ENCODE results near the gene CARS2.

Gene CARS2

DNA sequence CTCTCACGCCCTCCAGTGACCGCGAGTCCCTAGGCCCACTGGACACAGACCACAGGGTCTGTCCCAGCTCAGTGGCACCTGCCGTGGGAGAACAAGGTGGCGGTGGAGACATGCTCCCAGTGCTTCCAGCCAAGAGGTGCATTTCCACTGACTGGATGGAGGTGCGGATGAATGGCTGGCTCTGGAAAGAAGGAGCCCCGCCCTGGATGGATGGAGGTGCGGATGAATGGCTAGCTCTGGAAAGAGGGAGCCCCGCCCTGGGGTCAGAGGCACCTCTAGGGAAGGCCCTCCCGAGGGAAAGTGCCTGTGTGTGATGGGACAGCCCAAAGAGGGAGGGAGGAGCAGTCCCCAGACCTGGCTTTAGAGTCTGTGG is 58.6 kb downstream of the CARS2 start:
- Histone ChIP-seq H3K4me3 (ENCODE audit: low read depth in 1 of 2, low read length in 1 of 2) (no peak overlapping the region), H3K36me3 (peaks cover 98% of the 10 kb centered on the region), H3K27ac (no peak overlapping the region), H3K27me3 (no peaks in the 10 kb centered on the region), H3K9me3 (no peaks in the 10 kb centered on the region), H3K4me1 (ENCODE audit: control insufficient read depth in 1 of 2, insufficient read depth in 1 of 2, low read depth in 1 of 2, low read length in 1 of 2) (peaks cover 6 to 11% of the 10 kb centered on the region in 2 experiments)
- TF ChIP-seq, protein P1, sequence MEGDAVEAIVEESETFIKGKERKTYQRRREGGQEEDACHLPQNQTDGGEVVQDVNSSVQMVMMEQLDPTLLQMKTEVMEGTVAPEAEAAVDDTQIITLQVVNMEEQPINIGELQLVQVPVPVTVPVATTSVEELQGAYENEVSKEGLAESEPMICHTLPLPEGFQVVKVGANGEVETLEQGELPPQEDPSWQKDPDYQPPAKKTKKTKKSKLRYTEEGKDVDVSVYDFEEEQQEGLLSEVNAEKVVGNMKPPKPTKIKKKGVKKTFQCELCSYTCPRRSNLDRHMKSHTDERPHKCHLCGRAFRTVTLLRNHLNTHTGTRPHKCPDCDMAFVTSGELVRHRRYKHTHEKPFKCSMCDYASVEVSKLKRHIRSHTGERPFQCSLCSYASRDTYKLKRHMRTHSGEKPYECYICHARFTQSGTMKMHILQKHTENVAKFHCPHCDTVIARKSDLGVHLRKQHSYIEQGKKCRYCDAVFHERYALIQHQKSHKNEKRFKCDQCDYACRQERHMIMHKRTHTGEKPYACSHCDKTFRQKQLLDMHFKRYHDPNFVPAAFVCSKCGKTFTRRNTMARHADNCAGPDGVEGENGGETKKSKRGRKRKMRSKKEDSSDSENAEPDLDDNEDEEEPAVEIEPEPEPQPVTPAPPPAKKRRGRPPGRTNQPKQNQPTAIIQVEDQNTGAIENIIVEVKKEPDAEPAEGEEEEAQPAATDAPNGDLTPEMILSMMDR (IDR thresholded peaks at IDR 0.05): no peak

DNA sequence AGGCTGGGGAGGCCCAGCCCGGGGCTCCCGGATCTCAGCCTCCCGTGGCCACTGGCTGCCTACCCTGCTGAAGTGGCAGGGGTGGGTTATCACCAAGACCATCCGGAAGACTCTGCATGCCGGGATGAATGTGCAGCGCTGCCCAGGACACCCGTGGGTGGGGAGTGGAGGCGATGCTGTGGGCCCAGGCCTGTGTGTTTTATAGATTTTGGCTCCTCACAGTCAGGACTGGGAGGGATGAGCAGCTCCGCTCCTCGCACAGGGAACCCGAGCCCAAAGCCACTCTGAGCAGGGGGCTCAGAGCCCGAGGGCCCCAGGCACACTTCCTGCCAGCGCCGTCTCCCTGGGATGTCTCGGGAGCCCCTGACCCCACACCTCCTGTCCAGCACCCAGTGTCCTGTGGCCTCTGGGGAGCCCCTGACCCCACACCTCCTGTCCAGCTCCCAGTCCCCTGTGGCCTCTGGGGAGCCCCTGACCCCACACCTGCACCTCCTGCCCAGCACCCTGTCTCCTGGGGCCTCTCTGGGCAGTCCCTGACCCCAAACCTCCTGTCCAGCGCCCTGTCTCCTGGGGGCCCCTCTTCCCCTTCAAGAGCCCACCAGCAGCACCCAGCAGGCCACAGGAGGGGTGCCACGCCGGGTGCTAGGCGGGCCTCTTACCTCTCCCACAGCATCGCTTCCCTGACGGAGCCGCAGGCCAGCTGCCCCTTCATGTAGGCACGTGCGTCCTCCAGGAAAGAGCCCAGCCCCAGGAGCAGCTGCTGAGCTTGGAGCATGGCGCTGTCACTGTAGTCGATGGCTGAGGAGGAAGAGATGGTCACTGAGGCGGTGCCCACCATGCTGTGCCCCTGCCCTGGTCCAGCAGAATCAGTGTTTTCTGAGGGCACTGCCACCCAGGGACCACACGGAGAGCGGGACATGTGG is 59.2 kb downstream of the CARS2 start:
- Histone ChIP-seq H3K9me3 (no peaks in the 10 kb centered on the region), H3K27me3 (no peaks in the 10 kb centered on the region), H3K36me3 (peaks cover 98% of the 10 kb centered on the region), H3K27ac (peak overlapping the region; percentile 63), H3K4me1 (ENCODE audit: control insufficient read depth in 1 of 2, insufficient read depth in 1 of 2, low read depth in 1 of 2, low read length in 1 of 2) (peaks cover 6 to 11% of the 10 kb centered on the region in 2 experiments), H3K4me3 (ENCODE audit: low read depth in 1 of 2, low read length in 1 of 2) (no peak overlapping the region)
- TF ChIP-seq, protein P1 (IDR thresholded peaks at IDR 0.05): no peak

DNA sequence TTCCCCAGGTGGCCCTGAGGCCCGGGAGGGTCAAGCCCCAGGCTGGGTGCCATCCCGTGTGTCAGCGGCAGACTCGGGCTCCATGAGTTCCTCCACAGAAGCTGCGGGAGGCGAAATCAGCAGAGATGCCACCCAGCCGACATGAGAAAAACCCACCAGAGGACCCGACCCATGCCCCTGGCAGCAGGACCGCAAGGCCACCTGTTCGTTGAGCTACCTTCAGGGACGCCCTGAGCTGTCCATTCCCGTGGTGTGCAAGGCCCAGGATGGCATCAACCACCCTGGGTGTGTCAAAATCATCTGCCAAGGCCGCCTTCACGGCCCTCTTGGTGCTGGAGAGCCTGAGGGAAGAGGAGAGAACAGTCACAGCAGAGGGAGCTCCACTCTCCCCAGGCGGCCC is 60.2 kb downstream of the CARS2 start:
- TF ChIP-seq, protein P1 (IDR thresholded peaks at IDR 0.05): no peak
- H3K27me3 ChIP-seq: no peaks in the 10 kb centered on the region

DNA sequence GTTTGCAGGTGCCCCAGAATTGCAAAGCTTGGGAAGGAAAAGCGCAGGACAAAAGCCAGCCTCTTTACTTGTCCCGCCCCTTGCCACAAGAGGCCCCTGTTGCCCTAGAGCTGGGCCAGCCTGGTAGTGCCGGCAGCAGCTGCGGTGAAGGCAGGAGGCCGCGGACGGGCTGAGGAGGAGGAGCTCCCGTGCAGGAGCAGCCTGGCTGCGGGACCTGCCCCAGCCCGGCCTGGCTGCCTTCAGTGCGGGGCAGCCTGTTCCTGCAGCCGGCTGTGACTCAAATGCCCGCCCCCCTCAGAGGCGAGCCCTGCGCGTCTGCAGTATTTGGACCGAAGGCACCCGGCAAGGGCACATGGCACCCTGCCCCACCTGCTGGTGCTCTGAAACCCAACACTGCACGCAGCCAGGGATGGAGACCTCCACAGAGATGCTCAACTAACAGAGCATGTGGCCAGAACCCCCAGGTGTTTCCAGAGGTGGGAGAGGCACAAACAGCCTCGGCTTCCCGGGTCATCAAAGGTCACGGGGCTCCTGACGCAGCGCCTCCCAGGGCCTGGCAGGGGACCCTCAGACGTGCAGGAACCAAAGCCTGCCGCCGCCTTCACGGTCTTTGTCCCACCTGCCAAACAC is 60.9 kb downstream of the CARS2 start:
- TF ChIP-seq, protein P1 (IDR thresholded peaks at IDR 0.05): peak; percentile 66
- no peaks in the 10 kb centered on the region for H3K27me3 ChIP-seq
- H3K27ac ChIP-seq: peak overlapping the region; percentile 63
- no peaks in the 10 kb centered on the region for H3K9me3 ChIP-seq
- H3K36me3 ChIP-seq: peaks cover 100% of the 10 kb centered on the region
- peaks cover 6 to 11% of the 10 kb centered on the region in 2 experiments for H3K4me1 ChIP-seq (ENCODE audit: control insufficient read depth in 1 of 2, insufficient read depth in 1 of 2, low read depth in 1 of 2, low read length in 1 of 2)
- H3K4me3 ChIP-seq (ENCODE audit: low read depth in 1 of 2, low read length in 1 of 2): no peak overlapping the region

More for the DNA sequence above, 60.2 kb downstream of the CARS2 start:
- Histone ChIP-seq H3K4me1 (ENCODE audit: control insufficient read depth in 1 of 2, insufficient read depth in 1 of 2, low read depth in 1 of 2, low read length in 1 of 2) (peaks cover 6 to 11% of the 10 kb centered on the region in 2 experiments), H3K27ac (peak overlapping the region; percentile 63), H3K4me3 (ENCODE audit: low read depth in 1 of 2, low read length in 1 of 2) (no peak overlapping the region), H3K9me3 (no peaks in the 10 kb centered on the region), H3K36me3 (peaks cover 100% of the 10 kb centered on the region)

DNA sequence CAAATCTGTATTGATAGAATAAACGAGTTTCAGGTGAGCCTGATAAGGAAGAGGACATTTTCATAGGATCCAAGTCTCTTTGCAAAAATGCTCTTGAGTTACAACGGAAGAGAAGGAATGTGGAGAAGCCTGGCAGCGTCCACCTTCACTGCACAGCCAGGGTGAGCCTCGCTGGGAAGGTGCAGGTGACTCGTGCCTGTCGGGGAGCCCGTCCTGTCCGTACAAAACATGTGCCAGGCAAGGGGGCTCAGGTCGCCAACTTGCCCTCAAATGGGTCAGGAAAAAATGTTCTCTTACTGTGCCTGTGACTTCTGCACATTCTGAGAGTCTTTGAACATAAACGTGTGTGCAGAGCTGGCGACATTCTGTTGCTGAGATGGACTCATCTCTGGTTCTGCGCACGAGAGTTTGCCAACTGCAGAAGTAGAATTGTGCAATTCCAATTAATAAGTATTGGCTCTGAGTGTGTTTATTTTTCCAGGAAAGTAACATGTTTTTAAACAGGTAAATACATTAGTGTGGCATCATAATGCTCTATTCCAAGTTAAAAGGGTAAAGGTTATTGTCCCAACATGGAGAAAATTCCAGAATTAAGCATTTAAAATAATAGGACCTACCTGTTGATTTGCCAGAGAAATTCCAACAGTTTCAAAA is 62.0 kb downstream of the CARS2 start:
- peaks cover 100% of the 10 kb centered on the region for H3K36me3 ChIP-seq

More for the DNA sequence above, 62.0 kb downstream of the CARS2 start:
- TF ChIP-seq, protein P1 (IDR thresholded peaks at IDR 0.05): no peak
- Histone ChIP-seq H3K9me3 (no peaks in the 10 kb centered on the region), H3K4me3 (ENCODE audit: low read depth in 1 of 2, low read length in 1 of 2) (no peak overlapping the region), H3K27ac (no peak overlapping the region), H3K27me3 (no peaks in the 10 kb centered on the region), H3K4me1 (ENCODE audit: control insufficient read depth in 1 of 2, insufficient read depth in 1 of 2, low read depth in 1 of 2, low read length in 1 of 2) (peaks cover 6 to 11% of the 10 kb centered on the region in 2 experiments)
